HG03521 (cell line): ENCODE measurements around the gene KCNK18.
"Not testable (repeated sequence)": the region's sequence is repeated elsewhere in the genome, so short reads cannot be mapped to it uniquely, and the experiment has no call there.

Source experiments
- ATAC-seq: cut with Tn5 transposase; IDR thresholded peaks from one replicate; pipeline ENCODE4 v1.9.1; 2021; ENCODE audit warnings: mild to moderate bottlenecking, moderate library complexity; ENCODE audit not compliant: unreplicated experiment

Gene KCNK18

GRCh38 chr10:117218654-117219053 lies 21.4 kb downstream of the KCNK18 start:
- ATAC-seq, result no peak

- no peak for ATAC-seq
Observed at GRCh38 chr10:117221156-117221711, 23.9 kb downstream of the KCNK18 start.

- ATAC-seq, result no peak
Observed at GRCh38 chr10:117222552-117222951, 25.3 kb downstream of the KCNK18 start.

- ATAC-seq, result no peak
Observed at GRCh38 chr10:117222976-117223692, 25.8 kb downstream of the KCNK18 start.

GRCh38 chr10:117223693-117224430 lies 26.6 kb downstream of the KCNK18 start:
- no peak for ATAC-seq

GRCh38 chr10:117224881-117225280 lies 27.6 kb downstream of the KCNK18 start:
- no peak for ATAC-seq

- no peak for ATAC-seq
Observed at GRCh38 chr10:117226813-117227451, 29.6 kb downstream of the KCNK18 start.

- no peak for ATAC-seq
Observed at GRCh38 chr10:117228210-117228609, 30.9 kb downstream of the KCNK18 start.

GRCh38 chr10:117230107-117230506 lies 32.8 kb downstream of the KCNK18 start:
- ATAC-seq, result not testable (repeated sequence)

- ATAC-seq, result no peak
Observed at GRCh38 chr10:117237401-117237991, 40.2 kb downstream of the KCNK18 start.

GRCh38 chr10:117239051-117239450 lies 41.8 kb downstream of the KCNK18 start:
- no peak for ATAC-seq

- no peak for ATAC-seq
Observed at GRCh38 chr10:117239721-117240620, 42.7 kb downstream of the KCNK18 start.

GRCh38 chr10:117240621-117241529 lies 43.6 kb downstream of the KCNK18 start, which contains the start of gene SLC18A2:
TSS of gene SLC18A2 (plus strand) at chr10:117241114. CDS start at chr10:117241694, 580 bp downstream.
- no peak for ATAC-seq

- no peak for ATAC-seq
Observed at GRCh38 chr10:117241541-117242462, 44.5 kb downstream of the KCNK18 start.

GRCh38 chr10:117242463-117242832 lies 45.2 kb downstream of the KCNK18 start:
- ATAC-seq, result no peak

GRCh38 chr10:117246997-117247671 lies 49.8 kb downstream of the KCNK18 start:
- no peak for ATAC-seq

GRCh38 chr10:117248750-117249465 lies 51.6 kb downstream of the KCNK18 start:
- no peak for ATAC-seq
